Activated CD8-positive, alpha-beta memory T cell treated with anti-CD3 and anti-CD28 coated beads, Interleukin-2, amount 50 U/mL, for 4 hours (primary cell): ENCODE measurements around the gene HSD17B10.
"Not testable (repeated sequence)": the region's sequence is repeated elsewhere in the genome, so short reads cannot be mapped to it uniquely, and the experiment has no call there.

Experiments used
- DNase-seq: peaks from one replicate; pipeline ENCODE4 v3.0.0-alpha.2; 2020

Gene HSD17B10

DNA sequence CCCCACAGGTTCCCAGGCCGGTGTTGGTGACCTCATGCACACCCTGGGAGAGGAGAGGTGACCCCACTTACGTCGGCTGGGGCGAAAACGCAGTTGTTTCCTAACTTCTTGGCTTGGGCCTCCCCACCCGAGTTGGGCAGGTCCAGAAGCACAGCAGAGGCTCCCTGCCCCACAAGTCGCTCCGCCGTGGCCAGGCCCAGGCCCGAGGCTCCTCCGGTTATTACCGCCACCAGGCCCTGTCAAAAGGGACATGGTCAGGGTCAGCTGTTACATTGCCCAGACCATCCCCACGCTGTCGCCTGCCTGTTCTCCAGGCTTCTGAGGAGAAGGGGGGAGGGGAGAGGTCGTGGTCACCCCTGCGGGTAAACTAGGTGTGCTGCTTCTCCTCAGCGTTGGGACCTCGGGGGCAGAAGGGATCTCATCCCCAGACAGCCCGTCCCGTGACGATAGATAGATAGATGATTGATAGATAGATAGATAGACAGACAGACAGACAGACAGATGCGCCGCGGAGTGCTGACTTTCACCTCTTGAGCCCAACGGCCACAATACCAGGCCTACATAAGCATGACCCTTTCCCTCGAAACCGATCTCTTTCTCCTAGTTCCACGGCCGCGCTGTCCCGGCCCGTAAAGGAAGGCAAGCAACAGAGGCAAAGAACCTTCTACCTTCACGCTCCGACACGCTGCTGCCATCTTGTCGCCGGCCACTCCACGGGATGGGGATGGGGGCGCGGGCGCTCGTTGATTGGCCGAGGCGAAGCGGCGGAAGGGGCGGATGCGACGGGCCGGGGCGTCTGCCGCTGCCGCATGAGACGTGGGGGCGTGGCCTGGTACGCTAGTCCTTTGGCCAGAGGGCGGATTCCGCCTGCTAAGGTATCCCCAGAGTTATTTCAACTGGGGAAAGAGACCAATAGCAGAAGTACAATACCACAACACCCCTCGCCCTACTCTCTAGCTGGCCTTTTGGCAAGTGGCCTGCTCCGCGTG, at the start of gene HSD17B10:
TSS of gene HSD17B10 (minus strand) at position 720 of the 989 bp plus-strand sequence. CDS start at position 695, 25 bp downstream.
- DNase-seq: peak; percentile 86

- DNase-seq: no peak
These were observed 49.2 kb upstream of the HSD17B10 start for GRCh38 chrX:53483416-53483815.

GRCh38 chrX:53481816-53482465, 47.8 kb upstream of the HSD17B10 start:
- DNase-seq: peak; percentile 46

- no peak for DNase-seq
These were observed 46.9 kb upstream of the HSD17B10 start for GRCh38 chrX:53481093-53481492.

GRCh38 chrX:53479301-53479700, 45.1 kb upstream of the HSD17B10 start:
- DNase-seq: no peak

GRCh38 chrX:53476371-53476770, 42.2 kb upstream of the HSD17B10 start:
- DNase-seq: no peak

GRCh38 chrX:53474707-53475106, 40.5 kb upstream of the HSD17B10 start:
- DNase-seq: no peak

GRCh38 chrX:53471346-53471745, 37.2 kb upstream of the HSD17B10 start:
- no peak for DNase-seq

GRCh38 chrX:53468659-53469058, 34.5 kb upstream of the HSD17B10 start:
- DNase-seq: not testable (repeated sequence)

- no peak for DNase-seq
These were observed 23.9 kb upstream of the HSD17B10 start for GRCh38 chrX:53458082-53458481.

GRCh38 chrX:53456254-53456653, 22.1 kb upstream of the HSD17B10 start:
- DNase-seq: no peak

DNA sequence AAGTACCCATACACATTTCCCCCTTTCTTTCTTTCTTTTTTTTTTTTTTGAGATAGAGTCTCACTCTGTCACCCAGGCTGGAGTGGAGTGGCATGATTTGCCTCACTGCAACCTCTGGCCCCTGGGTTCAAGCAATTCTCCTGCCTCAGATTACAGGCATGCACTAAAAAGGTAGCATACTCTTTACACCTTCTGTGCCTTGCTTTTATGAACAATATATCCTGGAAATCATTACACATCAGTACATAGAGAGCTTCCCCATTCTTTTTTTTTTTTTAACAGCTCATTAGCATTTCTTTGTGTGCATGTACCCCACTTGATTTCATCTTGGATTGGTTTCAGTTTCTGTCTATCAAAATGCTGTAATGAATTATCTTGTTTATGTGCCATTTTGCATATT, 18.6 kb upstream of the HSD17B10 start:
- no peak for DNase-seq

GRCh38 chrX:53449632-53450031, 15.5 kb upstream of the HSD17B10 start:
- no peak for DNase-seq

- DNase-seq: no peak
These were observed 13.3 kb upstream of the HSD17B10 start for GRCh38 chrX:53447441-53447840.

DNA sequence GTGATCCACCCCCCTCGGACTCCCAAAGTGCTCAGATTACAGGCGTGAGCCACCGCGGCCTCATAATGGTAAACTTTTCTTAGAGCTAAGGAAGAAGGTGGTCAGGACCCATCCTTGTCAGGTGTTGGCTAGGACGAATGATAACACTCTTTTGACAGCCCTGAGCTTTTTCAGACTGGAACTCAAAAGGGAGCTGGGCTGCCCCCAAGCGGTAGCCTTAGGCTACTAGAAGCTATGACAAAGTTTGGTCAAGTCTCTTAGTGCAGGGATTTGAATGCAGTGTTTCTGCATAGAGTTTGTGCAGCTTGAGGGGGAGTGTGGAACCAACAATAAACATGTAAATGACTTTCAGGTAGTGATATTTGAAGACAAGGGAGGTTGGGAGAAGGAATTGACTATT, 11.8 kb upstream of the HSD17B10 start:
- peak; percentile 45 for DNase-seq

DNA sequence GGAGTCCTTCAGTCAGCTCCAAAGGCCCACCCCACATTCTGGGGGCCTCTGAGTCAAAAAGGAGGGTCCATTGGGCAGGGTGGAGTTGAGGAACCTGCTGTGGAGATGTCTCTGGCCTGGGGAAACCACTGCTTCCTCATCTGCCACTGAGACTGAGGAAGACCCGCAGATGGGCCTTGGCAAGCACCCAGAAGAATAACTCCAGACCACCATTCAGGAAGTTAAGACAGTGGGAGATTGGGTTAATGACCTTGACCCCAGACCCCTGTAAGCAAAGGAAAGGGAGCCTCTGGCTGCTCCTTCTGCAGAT, 8.1 kb upstream of the HSD17B10 start:
- DNase-seq: no peak

DNA sequence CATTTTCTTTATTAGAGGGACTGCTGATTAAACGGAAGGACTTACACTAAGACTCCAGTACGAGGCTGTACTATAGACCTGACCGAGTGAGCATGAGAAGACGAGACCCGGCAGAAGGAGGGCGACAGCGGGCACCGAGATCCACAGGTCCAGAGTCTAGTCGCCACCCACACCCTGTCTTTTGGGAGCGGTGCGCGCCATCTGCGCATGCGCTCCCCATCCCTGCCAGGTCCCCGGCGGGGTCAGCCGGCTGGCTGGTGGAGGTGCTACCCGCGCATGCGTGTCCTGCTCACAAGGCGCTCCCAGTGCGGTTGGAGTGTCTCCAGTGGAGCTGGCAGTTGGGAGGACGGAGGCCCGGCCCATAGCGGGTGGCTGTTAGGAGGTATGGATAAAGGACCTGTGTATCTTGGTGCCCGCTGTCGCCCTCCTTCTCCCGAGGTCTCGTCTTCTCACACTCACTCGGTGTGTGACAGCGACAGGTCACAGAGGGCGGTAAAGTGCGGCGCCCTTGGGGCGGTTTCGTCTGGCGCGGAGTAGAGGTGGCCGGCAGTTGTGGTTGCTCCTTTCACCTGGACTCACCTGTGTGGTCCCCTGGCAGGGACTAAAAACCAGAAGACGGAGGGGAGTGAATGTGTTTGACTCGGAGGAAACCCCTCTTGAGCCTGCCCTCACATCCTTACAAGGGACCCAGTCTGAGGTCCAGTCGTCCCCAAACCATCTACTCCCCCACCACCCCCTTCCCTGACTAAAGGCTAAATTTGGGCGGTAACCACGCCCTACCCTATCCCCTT, 7.6 kb upstream of the HSD17B10 start:
- DNase-seq: peak; percentile 65

DNA sequence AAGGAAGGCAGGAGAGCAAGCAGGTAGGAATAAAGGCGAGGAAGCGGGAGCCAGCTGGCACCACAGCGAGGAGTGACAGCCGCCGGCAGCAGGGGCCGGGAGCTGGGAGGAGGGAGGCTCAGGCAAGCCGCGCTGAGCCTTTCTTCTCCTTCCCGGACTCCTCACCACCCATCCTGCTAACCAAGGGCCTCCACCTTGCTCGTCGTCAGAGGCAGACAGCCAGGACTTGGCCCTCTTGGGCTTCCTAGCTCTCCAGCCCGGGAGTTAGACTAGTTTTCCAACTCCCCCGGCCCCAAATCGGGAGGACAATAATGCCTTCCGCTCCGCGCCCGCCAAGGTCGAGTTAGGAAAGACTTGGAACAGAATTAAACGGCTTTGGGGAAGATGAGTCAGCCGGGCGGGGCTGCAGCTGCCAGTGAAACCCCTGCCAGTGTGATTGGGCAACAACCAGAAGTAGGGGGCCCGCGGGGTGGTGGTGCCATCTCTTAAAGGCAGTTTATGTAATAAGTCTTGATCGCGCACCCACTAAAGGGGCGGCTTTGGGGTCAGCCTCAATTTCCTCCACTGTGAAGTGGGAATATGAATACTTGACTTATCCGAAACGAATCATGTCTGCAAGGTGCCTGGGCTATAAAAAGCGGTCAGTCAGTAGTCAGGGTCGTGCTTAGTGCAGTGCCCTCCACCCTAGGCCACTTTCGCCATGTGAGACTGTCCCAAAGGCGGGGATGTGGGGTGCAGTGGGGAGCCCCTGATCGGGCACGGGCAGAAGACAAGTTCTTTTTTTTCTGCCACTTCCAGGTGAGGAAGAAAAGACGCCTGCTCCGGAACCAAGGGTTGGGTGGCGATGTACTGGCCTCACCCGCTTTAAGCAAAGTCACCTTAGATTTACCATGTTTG, 6.7 kb upstream of the HSD17B10 start:
- DNase-seq: peak; percentile 35

GRCh38 chrX:53440101-53440500, 5.9 kb upstream of the HSD17B10 start:
- no peak for DNase-seq

DNA sequence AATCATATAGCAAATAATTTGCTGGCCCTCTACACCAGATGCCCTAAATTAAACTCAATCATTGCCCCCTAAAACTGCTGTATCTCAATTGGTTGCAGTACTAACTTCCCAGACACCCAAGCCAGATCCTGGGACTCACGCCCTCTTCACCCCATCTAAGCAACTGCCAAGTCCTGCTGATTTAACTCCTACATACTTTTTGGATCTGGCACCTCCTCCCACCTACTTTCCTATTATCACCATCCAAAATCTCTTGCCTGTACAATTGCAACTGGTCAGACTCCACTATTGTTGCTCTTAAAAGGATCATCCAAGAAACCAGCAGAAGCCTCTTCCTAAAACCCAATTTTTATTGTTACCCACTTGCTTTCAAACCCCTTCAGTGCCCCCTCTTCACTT, 4.7 kb upstream of the HSD17B10 start:
- DNase-seq: no peak

GRCh38 chrX:53438174-53438831, 4.1 kb upstream of the HSD17B10 start:
- DNase-seq: no peak

GRCh38 chrX:53437206-53437605, 3.0 kb upstream of the HSD17B10 start:
- no peak for DNase-seq
